Left ventricle myocardium inferior (tissue), 1 donor: ENCODE data around the gene NEMP1. TPM values are rescaled to one million over a fixed set of nuclear protein-coding genes. Genes with fewer than 3 reads are reported as not detected.

Source experiments
- DNase-seq: peaks from one replicate; pipeline ENCODE4 v3.0.0-alpha.2; 2020
- H3K27ac ChIP-seq: fragments of 200-600 bp; replicated peaks from 2 replicates; pipeline ENCODE4 v1.8.0; 2021
- H3K27me3 ChIP-seq: fragments of 200-600 bp; 2 replicates; pipeline ENCODE4 v1.8.0; 2021; ENCODE audit warnings: low read depth
- H3K36me3 ChIP-seq: fragments of 200-600 bp; 2 replicates; pipeline ENCODE4 v1.8.0; 2021
- H3K4me1 ChIP-seq: fragments of 200-600 bp; 2 replicates; pipeline ENCODE4 v1.8.0; 2021
- H3K4me3 ChIP-seq: fragments of 200-600 bp; 2 replicates; pipeline ENCODE4 v1.8.0; 2021; ENCODE audit warnings: mild to moderate bottlenecking, moderate library complexity
- H3K9me3 ChIP-seq: fragments of 200-600 bp; replicated peaks from 2 replicates; pipeline ENCODE4 v1.8.0; 2021
- intact Hi-C: fragments of 100-400 bp; cut with micrococcal nuclease; formaldehyde crosslinking; loops from one replicate; pipeline ENCODE4 v1.11.0; 2022
- total RNA-seq: library from RNA; stranded (reverse); fragmentation: NEBNext Ultra II Directional; extraction: Animal tissue kit (Norgen Biotek cat#: 25700); gene quantifications from one replicate; pipeline ENCODE4 v1.2.1, GENCODE V29; 2021
- TF ChIP-seq, protein P1 (sequence below): fragments of 200-600 bp; IDR thresholded peaks from 2 replicates; pipeline ENCODE4 v1.8.0; 2021; ENCODE audit warnings: antibody characterized with exemption, mild to moderate bottlenecking, borderline replicate concordance
- donor health status: DM: no; HTN: yes; CAD: no; lungs with severe emphysema.

NEMP1 gene
- total RNA-seq, 1 donor from 2014 or later: 3.3 TPM

DNA sequence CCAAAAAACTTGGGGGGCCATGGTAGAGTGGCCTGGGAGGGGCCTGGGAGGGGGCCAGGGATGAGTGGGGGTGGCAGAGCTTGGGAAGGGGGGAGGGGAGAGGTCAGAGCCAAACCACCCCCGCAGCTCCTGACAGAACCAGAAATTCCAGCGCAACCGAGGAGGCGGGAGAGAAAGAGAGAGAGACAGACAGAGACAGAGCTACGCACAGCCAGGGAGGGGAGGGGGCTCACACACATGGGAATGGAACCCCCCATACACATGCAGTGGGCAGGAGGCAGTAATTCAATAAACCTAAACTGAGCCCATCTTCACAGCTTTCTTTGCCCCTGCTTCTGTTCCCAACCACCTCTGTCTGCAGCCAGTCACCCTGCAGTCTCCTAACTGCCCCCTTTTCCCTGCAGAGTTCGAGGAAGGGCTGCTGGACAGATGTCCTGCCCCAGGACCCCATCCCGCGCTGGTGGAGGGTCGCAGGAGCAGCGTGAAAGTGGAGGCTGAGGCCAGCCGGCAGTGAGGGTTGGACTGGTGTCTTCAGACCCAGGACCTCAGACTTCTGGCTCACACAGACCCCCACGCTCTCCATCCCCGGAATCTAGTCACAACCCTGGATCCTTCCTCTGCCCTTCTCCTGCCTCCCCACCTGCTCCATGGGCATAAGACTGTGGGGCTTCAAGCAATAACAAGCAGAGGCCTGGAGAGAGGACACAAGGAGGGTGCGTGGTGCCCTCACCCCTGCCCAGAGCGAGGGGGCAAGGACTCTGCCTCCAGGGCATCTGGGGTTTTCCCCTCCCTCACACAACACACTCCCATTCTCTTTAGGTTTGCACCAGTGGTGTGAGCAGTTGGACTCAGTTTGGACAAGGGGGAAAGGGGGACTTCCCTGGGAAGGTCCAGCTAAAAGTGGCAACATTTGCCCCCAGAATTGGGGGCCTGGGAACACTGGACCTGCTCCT, 15.9 kb upstream of the NEMP1 start:
- intact Hi-C loops: no loop called here
- TF ChIP-seq, protein P1, sequence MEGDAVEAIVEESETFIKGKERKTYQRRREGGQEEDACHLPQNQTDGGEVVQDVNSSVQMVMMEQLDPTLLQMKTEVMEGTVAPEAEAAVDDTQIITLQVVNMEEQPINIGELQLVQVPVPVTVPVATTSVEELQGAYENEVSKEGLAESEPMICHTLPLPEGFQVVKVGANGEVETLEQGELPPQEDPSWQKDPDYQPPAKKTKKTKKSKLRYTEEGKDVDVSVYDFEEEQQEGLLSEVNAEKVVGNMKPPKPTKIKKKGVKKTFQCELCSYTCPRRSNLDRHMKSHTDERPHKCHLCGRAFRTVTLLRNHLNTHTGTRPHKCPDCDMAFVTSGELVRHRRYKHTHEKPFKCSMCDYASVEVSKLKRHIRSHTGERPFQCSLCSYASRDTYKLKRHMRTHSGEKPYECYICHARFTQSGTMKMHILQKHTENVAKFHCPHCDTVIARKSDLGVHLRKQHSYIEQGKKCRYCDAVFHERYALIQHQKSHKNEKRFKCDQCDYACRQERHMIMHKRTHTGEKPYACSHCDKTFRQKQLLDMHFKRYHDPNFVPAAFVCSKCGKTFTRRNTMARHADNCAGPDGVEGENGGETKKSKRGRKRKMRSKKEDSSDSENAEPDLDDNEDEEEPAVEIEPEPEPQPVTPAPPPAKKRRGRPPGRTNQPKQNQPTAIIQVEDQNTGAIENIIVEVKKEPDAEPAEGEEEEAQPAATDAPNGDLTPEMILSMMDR: no peak
- H3K36me3 ChIP-seq: peaks cover 81% of the 10 kb centered on the region

DNA sequence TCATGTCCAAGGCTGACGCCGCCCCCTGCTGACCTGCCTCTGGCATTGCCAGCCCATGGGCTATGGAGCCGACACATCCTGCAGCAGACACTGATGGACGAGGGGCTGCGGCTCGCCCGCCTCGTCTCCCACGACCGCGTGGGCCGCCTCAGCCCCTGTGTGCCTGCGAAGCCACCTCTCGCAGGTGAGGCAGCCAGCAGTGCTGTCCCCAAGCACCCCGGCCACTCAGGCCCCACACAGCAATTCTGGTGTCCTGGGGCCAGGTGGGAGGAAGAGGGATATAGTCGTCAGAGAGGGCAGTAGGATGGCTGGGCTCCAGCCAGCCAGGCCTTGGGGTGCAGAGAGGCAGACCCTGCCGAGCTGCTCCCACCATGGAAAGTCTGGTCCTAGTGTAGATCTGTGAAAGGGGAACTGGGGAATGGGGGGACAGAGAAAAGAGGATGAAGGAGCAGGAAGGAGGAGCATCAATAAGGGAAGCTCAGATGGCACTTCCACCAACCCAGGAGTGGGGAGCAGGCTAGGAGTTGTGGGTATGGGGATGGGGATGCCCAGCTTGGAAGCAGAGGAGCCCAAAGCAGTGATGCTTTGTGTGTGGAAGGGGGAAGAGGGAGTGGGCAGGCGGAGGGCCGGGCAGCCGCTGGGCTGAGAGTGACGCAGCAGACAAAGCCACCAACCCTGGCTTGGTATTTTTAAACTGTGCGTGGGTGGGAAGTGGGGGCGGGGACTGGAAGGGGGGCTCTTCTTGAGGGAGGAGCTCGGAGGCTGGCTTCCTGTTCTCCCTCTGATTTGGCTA, 15.0 kb upstream of the NEMP1 start:
- Histone ChIP-seq H3K27ac (peak overlapping the region; percentile 72), H3K4me3 (peak overlapping the region; percentile 17), H3K36me3 (peaks cover 72% of the 10 kb centered on the region), H3K4me1 (peaks cover 66% of the 10 kb centered on the region), H3K9me3 (no peaks in the 10 kb centered on the region), H3K27me3 (no peaks in the 10 kb centered on the region)
- intact Hi-C loops: no loop called here
- TF ChIP-seq, protein P1: peak; percentile 59
- DNase-seq: peak; percentile 75

More for the DNA sequence above, 15.9 kb upstream of the NEMP1 start:
- no peak for DNase-seq
- H3K27me3 ChIP-seq: no peaks in the 10 kb centered on the region
- H3K4me1 ChIP-seq: peaks cover 59% of the 10 kb centered on the region
- no peaks in the 10 kb centered on the region for H3K9me3 ChIP-seq
- no peak overlapping the region for H3K4me3 ChIP-seq
- peak overlapping the region; percentile 72 for H3K27ac ChIP-seq

DNA sequence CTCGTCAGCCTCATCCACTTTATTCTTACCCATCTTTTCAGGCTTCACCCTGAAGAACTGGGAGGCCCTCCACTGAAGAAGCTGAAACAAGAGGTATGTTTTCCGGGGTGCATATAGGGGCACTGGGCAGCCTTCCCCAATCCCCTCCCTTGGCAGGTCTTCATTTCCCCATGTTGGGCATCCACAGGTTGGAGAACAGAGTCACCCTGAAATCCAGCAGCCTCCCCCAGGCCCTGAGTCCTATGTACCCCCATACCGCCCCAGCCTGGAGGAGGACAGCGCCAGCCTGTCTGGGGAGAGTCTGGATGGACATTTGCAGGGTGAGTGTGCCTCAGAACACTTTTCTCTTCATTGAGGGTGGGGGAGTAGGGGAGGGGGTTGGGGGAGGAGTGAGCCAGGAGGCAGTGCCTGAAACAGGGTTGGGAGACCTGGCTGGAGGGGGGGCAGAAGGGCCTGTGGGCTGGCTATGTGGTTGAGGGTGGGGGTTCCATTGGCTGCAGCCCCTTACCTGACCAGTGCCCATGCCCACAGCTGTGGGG, 14.4 kb upstream of the NEMP1 start:
- Histone ChIP-seq H3K27me3 (no peaks in the 10 kb centered on the region), H3K4me3 (peak overlapping the region; percentile 17), H3K9me3 (no peaks in the 10 kb centered on the region), H3K36me3 (peaks cover 65% of the 10 kb centered on the region), H3K27ac (peak overlapping the region; percentile 72), H3K4me1 (peaks cover 70% of the 10 kb centered on the region)
- no peak for DNase-seq
- intact Hi-C loops: no loop called here
- TF ChIP-seq, protein P1: no peak

DNA sequence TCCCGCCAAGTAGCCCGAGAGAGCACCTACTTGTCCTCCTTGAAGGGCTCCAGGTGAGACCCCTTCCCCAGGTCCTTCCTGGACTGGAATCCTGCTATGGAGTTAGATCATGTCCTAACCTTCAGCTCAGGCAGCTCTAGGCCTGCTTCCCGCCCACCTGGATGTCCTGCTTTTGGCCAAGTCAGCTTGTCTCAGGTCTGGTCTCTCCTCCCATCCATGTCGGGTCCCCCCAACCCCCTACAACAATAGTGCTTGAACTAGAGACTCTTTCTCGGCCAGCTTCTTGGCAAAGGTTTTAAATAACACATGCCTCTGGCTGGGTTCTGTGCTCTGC, 13.9 kb upstream of the NEMP1 start:
- TF ChIP-seq, protein P1: no peak
- Histone ChIP-seq H3K4me1 (peaks cover 74% of the 10 kb centered on the region), H3K4me3 (no peak overlapping the region)

More for the DNA sequence above, 13.9 kb upstream of the NEMP1 start:
- Histone ChIP-seq H3K9me3 (no peaks in the 10 kb centered on the region), H3K27me3 (no peaks in the 10 kb centered on the region), H3K36me3 (peaks cover 61% of the 10 kb centered on the region), H3K27ac (peak overlapping the region; percentile 72)
- intact Hi-C loops: no loop called here
- no peak for DNase-seq
